GM19043 (cell line): ENCODE measurements around the gene GARS1.
"Not testable (repeated sequence)": the region's sequence is repeated elsewhere in the genome, so short reads cannot be mapped to it uniquely, and the experiment has no call there.

ENCODE experiments used
- ATAC-seq: cut with Tn5 transposase; IDR thresholded peaks from one replicate; pipeline ENCODE4 v1.9.1; 2021; ENCODE audit warnings: low read depth; ENCODE audit not compliant: unreplicated experiment

The GARS1 gene

GRCh38 chr7:30618080-30618676, 23.5 kb downstream of the GARS1 start:
- ATAC-seq, result no peak

- ATAC-seq, result no peak
These were observed 24.3 kb downstream of the GARS1 start for GRCh38 chr7:30618961-30619360.

- no peak for ATAC-seq
These were observed 30.6 kb downstream of the GARS1 start for GRCh38 chr7:30625283-30625682.

- no peak for ATAC-seq
These were observed 32.3 kb downstream of the GARS1 start for GRCh38 chr7:30627026-30627425.

- no peak for ATAC-seq
These were observed 36.3 kb downstream of the GARS1 start for GRCh38 chr7:30630986-30631385.

- ATAC-seq, result no peak
These were observed 38.5 kb downstream of the GARS1 start for GRCh38 chr7:30633223-30633622.

- no peak for ATAC-seq
These were observed 39.5 kb downstream of the GARS1 start for GRCh38 chr7:30634193-30634626.

GRCh38 chr7:30634634-30635201, 40.0 kb downstream of the GARS1 start:
- no peak for ATAC-seq

- ATAC-seq, result no peak
These were observed 41.1 kb downstream of the GARS1 start for GRCh38 chr7:30635798-30636197.

GRCh38 chr7:30642322-30642721, 47.6 kb downstream of the GARS1 start:
- ATAC-seq, result not testable (repeated sequence)

- no peak for ATAC-seq
These were observed 48.1 kb downstream of the GARS1 start for GRCh38 chr7:30642789-30643188.

- ATAC-seq, result no peak
These were observed 49.7 kb downstream of the GARS1 start for GRCh38 chr7:30644286-30644955.

GRCh38 chr7:30645661-30646060, 51.0 kb downstream of the GARS1 start:
- ATAC-seq, result no peak

- no peak for ATAC-seq
These were observed 51.5 kb downstream of the GARS1 start for GRCh38 chr7:30646154-30646553.

- ATAC-seq, result no peak
These were observed 53.1 kb downstream of the GARS1 start for GRCh38 chr7:30647589-30648364.

GRCh38 chr7:30648744-30649540, 54.3 kb downstream of the GARS1 start:
- ATAC-seq, result no peak

- ATAC-seq, result no peak
These were observed 55.2 kb downstream of the GARS1 start for GRCh38 chr7:30649717-30650420.

- no peak for ATAC-seq
These were observed 55.7 kb downstream of the GARS1 start for GRCh38 chr7:30650421-30650808.

- ATAC-seq, result no peak
These were observed 57.5 kb downstream of the GARS1 start for GRCh38 chr7:30652132-30652531.
